ENCODE data around the gene ADM. TPM values are rescaled to one million over a fixed set of nuclear protein-coding genes. Genes with fewer than 3 reads are reported as not detected.
A peak's percentile ranks its signal among the peaks of the same experiment; 100 is the strongest.

ADM gene
- total RNA-seq, 1 donor: 925 TPM

- H3K4me3 ChIP-seq (ENCODE audit: low read depth, low read length): peak overlapping the region; percentile 77
- peak; percentile 87 for DNase-seq (ENCODE audit: low read depth)
- TF ChIP-seq CTCF (IDR thresholded peaks at IDR 0.05; ENCODE audit: insufficient read depth, low read depth, low read length): no peak
These were observed 12.9 kb upstream of the ADM start for GRCh38 chr11:10291801-10292638.

- DNase-seq (ENCODE audit: low read depth): peak; percentile 95
- TF ChIP-seq CTCF (IDR thresholded peaks at IDR 0.05; ENCODE audit: insufficient read depth, low read depth, low read length): no peak
- H3K4me3 ChIP-seq (ENCODE audit: low read depth, low read length): peak within 1 kb of the TSS; percentile 77
These were observed 11.2 kb upstream of the ADM start, which contains the start of gene SBF2 for GRCh38 chr11:10293423-10294289. TSS of gene SBF2 (minus strand) at chr11:10294219. CDS start at chr11:10294069, 150 bp downstream.

GRCh38 chr11:10294290-10294953 lies 10.5 kb upstream of the ADM start:
- peak; percentile 95 for DNase-seq (ENCODE audit: low read depth)
- TF ChIP-seq CTCF (IDR thresholded peaks at IDR 0.05; ENCODE audit: insufficient read depth, low read depth, low read length): no peak
- peak overlapping the region; percentile 77 for H3K4me3 ChIP-seq (ENCODE audit: low read depth, low read length)

GRCh38 chr11:10295064-10295901 lies 9.6 kb upstream of the ADM start:
- DNase-seq (ENCODE audit: low read depth): no peak
- H3K4me3 ChIP-seq (ENCODE audit: low read depth, low read length): peak overlapping the region; percentile 77
- TF ChIP-seq CTCF (IDR thresholded peaks at IDR 0.05; ENCODE audit: insufficient read depth, low read depth, low read length): no peak

GRCh38 chr11:10298342-10298741 lies 6.5 kb upstream of the ADM start:
- no peak overlapping the region for H3K4me3 ChIP-seq (ENCODE audit: low read depth, low read length)
- TF ChIP-seq CTCF (IDR thresholded peaks at IDR 0.05; ENCODE audit: insufficient read depth, low read depth, low read length): peak; percentile 35
- DNase-seq (ENCODE audit: low read depth): peak; percentile 92

All from fibroblast of villous mesenchyme (primary cell).